Dermis blood vessel endothelial cell (primary cell): ENCODE data around the gene FCAMR. TPM values are rescaled to one million over a fixed set of nuclear protein-coding genes. Genes with fewer than 3 reads are reported as not detected.

Source experiments
- total RNA-seq: library from RNA; depleted of rRNA; stranded (reverse); fragments of >200 nt; gene quantifications from 2 replicates; pipeline ENCODE4 v1.2.3, GENCODE V29; 2014

The FCAMR gene
- total RNA-seq, 1 donor from 2014 or later, result not detected

Other genes starting within 250 kb of the FCAMR start
- not detected in 2 replicates for gene IL19, start 199.7 kb downstream of the FCAMR start, total RNA-seq
- gene IL10, start 198.0 kb downstream of the FCAMR start, total RNA-seq, result not detected in 2 replicates
- not detected in 2 replicates for gene IL20, start 104.8 kb downstream of the FCAMR start, total RNA-seq
- not detected in 2 replicates for gene IL24, start 73.0 kb downstream of the FCAMR start, total RNA-seq
- gene FCMR, start 48.5 kb downstream of the FCAMR start, total RNA-seq, result 0.17 TPM in 1 of 2 replicates, not detected in the other
- under 0.01 TPM in 2 replicates for gene PIGR, start 24.0 kb downstream of the FCAMR start, total RNA-seq
- 0.05 and 0.17 TPM in 2 replicates for gene C1orf116, start 62.3 kb upstream of the FCAMR start, total RNA-seq
- 8.2 and 8.5 TPM in 2 replicates for gene YOD1, start 80.7 kb upstream of the FCAMR start, total RNA-seq
- gene PFKFB2, start 82.8 kb upstream of the FCAMR start, total RNA-seq, result 1.0 and 1.1 TPM in 2 replicates
- 0.34 TPM in 1 of 2 replicates, not detected in the other for gene C4BPB, start 118.4 kb upstream of the FCAMR start, total RNA-seq
- under 0.01 TPM in 1 of 2 replicates, not detected in the other for gene C4BPA, start 133.8 kb upstream of the FCAMR start, total RNA-seq